ENCODE data around the gene HSD17B12. TPM values are rescaled to one million over a fixed set of nuclear protein-coding genes. Genes with fewer than 3 reads are reported as not detected.

The HSD17B12 gene
- total and polyA plus RNA-seq, 2 of the 8 experiments (the other 6 are each of a cell fraction or from before 2014, with no cell fraction given) = 46.0 to 121 TPM

- Histone ChIP-seq H3K14ac (ENCODE audit: insufficient read length) (no peak overlapping the region), H2AFZ (ENCODE audit: low read length) (no peak overlapping the region), H3K56ac (replicated peaks; ENCODE audit: insufficient read length, low read depth, low read length) (no peak overlapping the region), H3K4me3 (ENCODE audit: extremely low read depth in 1 of 4, insufficient read depth in 2 of 4, low read depth in 3 of 4, low read length in 4 of 4) (no peak overlapping the region), H2BK5ac (ENCODE audit: low read depth, low read length) (no peak overlapping the region), H3K79me2 (ENCODE audit: control insufficient read depth in 1 of 2, insufficient read depth in 2 of 2, low read length in 2 of 2) (peaks cover 0 to 58% of the 10 kb centered on the region in 2 experiments; a peak in 2 of 4 replicates), H3K4me1 (replicated peaks in 1 of 4; ENCODE audit: control insufficient read depth in 3 of 4, insufficient read depth in 4 of 4, low read length in 3 of 4) (no peaks in the 10 kb centered on the region), H3K9ac (replicated peaks in 1 of 4; ENCODE audit: extremely low read depth in 1 of 4, low read depth in 3 of 4, low read length in 3 of 4) (no peak overlapping the region), H3K4ac (replicated peaks; ENCODE audit: insufficient read length, low read depth, low read length) (no peak overlapping the region), H2BK12ac (ENCODE audit: low read depth, low read length) (no peak overlapping the region), H4K5ac (ENCODE audit: insufficient read length, low read depth, low read length) (no peak overlapping the region), H3K23ac (ENCODE audit: insufficient read length) (no peak overlapping the region), H3K4me2 (ENCODE audit: insufficient read depth in 1 of 2, low read depth in 2 of 2, low read length in 2 of 2) (no peak overlapping the region), H3K27ac (ENCODE audit: low read depth, low read length) (no peak overlapping the region), H4K8ac (ENCODE audit: extremely low read depth, insufficient read depth, low read length) (no peak overlapping the region), H4K91ac (replicated peaks; ENCODE audit: insufficient read length, low read length) (no peak overlapping the region), H2BK120ac (replicated peaks; ENCODE audit: low read depth, low read length) (no peak overlapping the region), H3K36me3 (ENCODE audit: control insufficient read depth in 2 of 4, insufficient read depth in 4 of 4, low read length in 3 of 4) (no peaks in the 10 kb centered on the region; a peak in 1 of 8 replicates), H4K20me1 (replicated peaks in 1 of 2; ENCODE audit: control insufficient read depth in 1 of 2, insufficient read depth in 2 of 2, low read length in 2 of 2) (peaks cover 2 to 5% of the 10 kb centered on the region in 2 experiments), H3K9me3 (ENCODE audit: insufficient read depth in 2 of 2, low read depth in 1 of 2, low read length in 1 of 2) (no peaks in the 10 kb centered on the region), H2BK15ac (ENCODE audit: low read length) (no peak overlapping the region), H3K23me2 (ENCODE audit: low read depth, low read length) (no peaks in the 10 kb centered on the region), H2BK20ac (ENCODE audit: low read length) (no peak overlapping the region), H3K79me1 (ENCODE audit: low read depth, low read length) (peaks cover 5% of the 10 kb centered on the region), H2AK5ac (ENCODE audit: low read depth, low read length) (no peak overlapping the region), H3K27me3 (replicated peaks in 1 of 4; ENCODE audit: control insufficient read depth in 3 of 4, extremely low read depth in 1 of 4, insufficient read depth in 3 of 4, low read length in 3 of 4) (no peaks in the 10 kb centered on the region), H3K18ac (ENCODE audit: extremely low read depth, low read length) (no peak overlapping the region)
- 90% methylated on average over 4 of the region's 4 CpGs; no CpG with 5 or more reads in 1 of the 2 experiments for WGBS, 2 experiments (ENCODE audit: extremely low coverage in 1 of 2, insufficient coverage in 1 of 2, insufficient read length in 1 of 2, insufficient replicate concordance in 2 of 2, low coverage in 1 of 2, low lambda C conversion rate in 2 of 2, missing lambda C conversion rate in 1 of 2)
- FAIRE-seq (no peak), DNase-seq (ENCODE audit: low read depth in 1 of 2, low spot score in 2 of 2) (no peak)
- no peak for TF ChIP-seq KDM5A (IDR thresholded peaks at IDR 0.05; ENCODE audit: low read length)
- no peak for TF ChIP-seq YY1 (IDR thresholded peaks at IDR 0.05; ENCODE audit: low read depth, low read length)
- TF ChIP-seq ATF3 (IDR thresholded peaks at IDR 0.05; ENCODE audit: insufficient read depth, low read depth, low read length) = no peak
- TF ChIP-seq POLR2A (IDR thresholded peaks at IDR 0.05; ENCODE audit: control extremely low read depth in 1 of 2, low read depth in 2 of 2, low read length in 2 of 2) = no peak
- no peak for TF ChIP-seq GTF2F1 (IDR thresholded peaks at IDR 0.05; ENCODE audit: borderline replicate concordance, low read depth, low read length)
- TF ChIP-seq ASH2L (IDR thresholded peaks at IDR 0.05; ENCODE audit: low read length) = no peak
- TF ChIP-seq BACH1 (IDR thresholded peaks at IDR 0.05; ENCODE audit: low read length) = no peak
- TF ChIP-seq GABPA (IDR thresholded peaks at IDR 0.05; ENCODE audit: borderline replicate concordance, insufficient read depth, low read length) = no peak
- TF ChIP-seq PHF8 (conservative IDR thresholded peaks at IDR 0.05; ENCODE audit: low read depth, low read length) = no peak
- TF ChIP-seq RBBP5 (IDR thresholded peaks at IDR 0.05; ENCODE audit: borderline replicate concordance, low read depth, low read length) = no peak
- POLR2A ChIA-PET (ENCODE audit: partially characterized antibody) = interaction anchor here (1.3 kb wide), 1 partner anchor 10 kb away, joined by 3 read pairs; no protein-coding TSS in a partner anchor
- CTCF ChIA-PET (ENCODE audit: partially characterized antibody) = interaction anchor here (0.6 to 1.9 kb wide), 2 partner anchors 27 to 125 kb away, joined by 3 to 4 read pairs; no protein-coding TSS in a partner anchor
Measured at GRCh38 chr11:43712676-43713075, 32.1 kb downstream of the HSD17B12 start.

Data from H1 (cell line).